Retinal pigment epithelial cell (primary cell): ENCODE results near the gene KCNAB1.
"Not testable (repeated sequence)": the region's sequence is repeated elsewhere in the genome, so short reads cannot be mapped to it uniquely, and the experiment has no call there.

ENCODE experiments used
- DNase-seq: peaks from one replicate; pipeline ENCODE4 v3.0.0-alpha.2; 2010; ENCODE audit warnings: low read depth
- H3K4me3 ChIP-seq: 2 replicates; pipeline ENCODE4 v1.5.1; 2011; ENCODE audit warnings: mild to moderate bottlenecking, low read length, control low read depth, moderate library complexity
- CTCF ChIP-seq: conservative IDR thresholded peaks from 2 replicates; pipeline ENCODE4 v1.5.1; 2011; ENCODE audit warnings: low read depth, low read length, control low read depth, inconsistent platforms

The KCNAB1 gene

DNA sequence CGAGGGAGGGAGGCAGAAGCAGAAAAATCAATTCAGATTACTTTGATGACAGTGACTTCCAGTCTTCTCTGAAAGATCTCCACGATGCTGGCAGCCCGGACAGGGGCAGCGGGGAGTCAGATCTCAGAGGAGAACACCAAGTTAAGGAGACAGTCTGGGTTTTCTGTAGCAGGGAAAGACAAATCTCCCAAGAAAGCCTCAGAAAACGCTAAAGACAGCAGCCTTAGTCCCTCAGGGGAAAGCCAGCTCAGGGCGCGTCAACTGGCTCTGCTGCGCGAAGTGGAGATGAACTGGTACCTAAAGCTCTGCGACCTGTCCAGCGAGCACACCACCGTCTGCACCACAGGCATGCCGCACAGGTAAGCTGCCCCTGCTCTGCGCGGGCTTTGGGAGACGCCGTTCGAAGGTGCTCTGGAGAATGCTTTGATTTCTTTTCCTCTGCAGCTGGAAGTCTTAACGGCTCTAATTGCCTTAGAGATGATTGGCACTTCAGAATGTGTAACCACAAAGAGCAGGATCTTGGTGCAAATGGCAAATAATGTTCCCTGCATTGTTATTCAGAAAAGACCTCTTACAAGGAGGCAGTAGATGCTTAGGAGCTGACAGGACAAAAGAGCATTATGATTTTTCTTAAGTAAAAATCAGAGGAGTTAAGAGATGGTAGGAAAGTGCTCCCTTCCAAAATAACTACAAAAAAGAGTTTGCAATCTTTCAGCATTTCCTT lies at the start of gene KCNAB1:
Gene KCNAB1 (plus strand): TSS at position 51 of the 724 bp plus-strand sequence.
- TF ChIP-seq CTCF, result no peak
- peak within 1 kb of the TSS; percentile 19 for H3K4me3 ChIP-seq
- DNase-seq, result peak; percentile 8

GRCh38 chr3:156071031-156071430 lies 49.3 kb upstream of the KCNAB1 start:
- no peak for TF ChIP-seq CTCF
- no peak overlapping the region for H3K4me3 ChIP-seq
- no peak for DNase-seq

- not testable (repeated sequence) for H3K4me3 ChIP-seq, DNase-seq
Measured at GRCh38 chr3:156072950-156073657, 47.3 kb upstream of the KCNAB1 start.

- H3K4me3 ChIP-seq, result no peak overlapping the region
- DNase-seq, result no peak
- TF ChIP-seq CTCF, result no peak
Measured at GRCh38 chr3:156090126-156090525, 30.3 kb upstream of the KCNAB1 start.

DNA sequence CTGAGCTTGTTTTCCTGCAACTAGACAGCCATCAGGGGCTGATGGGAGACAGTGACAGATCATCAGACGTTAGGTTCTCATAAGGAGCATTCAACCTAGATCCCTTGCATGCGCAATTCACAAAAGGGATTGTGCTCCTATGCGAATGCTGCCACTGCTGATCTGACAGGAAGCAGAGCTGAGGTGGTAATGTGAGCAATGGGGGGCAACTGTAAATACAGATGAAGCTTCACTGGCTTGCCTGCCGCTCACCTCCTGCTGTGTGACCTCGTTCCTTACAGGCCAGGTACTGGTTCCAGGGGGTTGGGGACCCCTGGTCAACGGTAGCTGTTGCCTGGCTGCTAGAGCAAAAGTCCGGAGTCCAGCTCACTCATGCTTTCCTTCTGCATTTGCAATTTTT lies 26.4 kb upstream of the KCNAB1 start:
- no peak for DNase-seq
- no peak overlapping the region for H3K4me3 ChIP-seq
- no peak for TF ChIP-seq CTCF

DNA sequence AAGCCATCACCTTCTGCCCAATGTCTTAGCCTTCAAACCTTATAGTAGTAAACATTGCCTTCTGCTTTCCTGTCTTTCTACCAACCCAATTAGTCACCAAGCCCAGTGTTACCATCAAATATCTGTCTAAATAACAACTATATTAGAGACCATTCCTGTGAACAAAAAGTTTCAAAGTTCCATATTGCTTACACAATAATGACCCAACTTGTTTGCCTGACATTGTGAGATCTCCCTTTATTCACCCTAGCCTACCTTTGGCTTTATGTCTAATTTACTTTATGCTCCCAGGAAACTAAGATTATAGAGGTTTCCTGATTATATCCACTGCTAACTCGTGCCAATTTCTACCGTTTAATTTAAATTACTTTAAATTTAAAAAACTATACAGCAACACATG lies 26.0 kb upstream of the KCNAB1 start:
- DNase-seq, result no peak
- H3K4me3 ChIP-seq, result no peak overlapping the region
- TF ChIP-seq CTCF, result no peak

DNA sequence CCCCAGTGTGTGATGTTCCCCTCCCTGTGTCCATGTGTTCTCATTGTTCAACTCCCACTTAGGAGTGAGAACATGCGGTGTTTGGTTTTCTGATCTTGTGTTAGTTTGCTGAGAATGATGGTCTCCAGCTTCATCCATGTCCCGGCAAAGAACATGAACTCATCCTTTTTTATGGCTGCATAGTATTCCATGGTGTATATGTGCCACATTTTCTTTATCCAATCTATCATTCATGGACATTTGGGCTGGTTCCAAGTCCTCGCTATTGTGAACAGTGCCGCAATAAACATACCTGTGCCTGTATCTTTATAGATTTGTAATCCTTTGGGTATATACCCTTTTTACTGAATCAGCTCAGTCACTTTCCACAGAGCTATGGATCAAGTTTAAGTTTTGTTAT lies 24.7 kb upstream of the KCNAB1 start:
- DNase-seq, H3K4me3 ChIP-seq: not testable (repeated sequence)

DNA sequence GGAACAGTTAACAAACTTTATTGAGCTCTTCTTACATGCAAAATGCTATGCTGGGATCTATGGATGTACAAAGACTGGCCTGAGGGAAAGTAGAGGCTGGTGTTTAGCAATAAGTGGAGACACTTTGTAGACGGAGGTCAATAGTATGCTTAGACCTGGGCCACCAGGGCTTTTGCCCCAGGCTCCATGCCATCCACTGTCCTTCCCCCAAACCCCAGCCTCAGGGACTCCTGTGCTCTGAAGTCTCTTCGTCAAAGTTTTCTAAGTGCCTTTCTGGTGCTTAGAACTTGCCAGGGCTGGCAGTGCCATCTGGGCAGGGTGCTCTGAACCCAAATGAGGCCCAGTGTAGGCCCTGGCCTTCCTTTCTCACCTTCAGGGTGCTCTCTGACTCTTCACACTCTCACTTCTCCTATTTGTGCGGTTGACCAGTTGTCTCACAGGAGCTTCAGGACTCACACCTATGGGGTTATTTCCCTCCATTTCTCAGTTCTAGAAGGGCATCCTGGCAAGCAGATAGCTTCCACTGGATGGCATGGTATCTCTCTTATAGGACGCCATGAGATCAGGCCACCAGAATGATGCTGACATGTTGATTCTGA lies 21.8 kb upstream of the KCNAB1 start:
- TF ChIP-seq CTCF, result no peak
- DNase-seq, result no peak
- no peak overlapping the region for H3K4me3 ChIP-seq

GRCh38 chr3:156099348-156099747 lies 21.0 kb upstream of the KCNAB1 start:
- DNase-seq, H3K4me3 ChIP-seq: not testable (repeated sequence)

DNA sequence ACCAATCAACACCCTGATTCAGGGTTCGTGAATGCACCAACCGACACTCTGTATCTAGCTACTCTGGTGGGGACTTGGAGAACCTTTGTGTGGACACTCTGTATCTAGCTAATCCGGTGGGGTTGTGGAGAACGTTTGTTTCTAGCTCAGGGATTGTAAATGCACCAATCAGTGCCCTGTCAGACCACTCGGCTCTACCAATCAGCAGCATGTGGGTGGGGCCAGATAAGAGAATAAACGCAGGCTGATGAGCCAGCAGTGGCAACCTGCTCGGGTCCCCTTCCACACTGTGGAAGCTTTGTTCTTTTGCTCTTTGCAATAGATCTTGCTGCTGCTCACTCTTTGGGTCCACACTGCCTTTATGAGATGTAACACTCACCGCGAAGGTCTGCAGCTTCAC lies 20.4 kb upstream of the KCNAB1 start:
- H3K4me3 ChIP-seq, DNase-seq: not testable (repeated sequence)
